Measurements from ENCODE around the gene MCAT. TPM values are rescaled to one million over a fixed set of nuclear protein-coding genes. Genes with fewer than 3 reads are reported as not detected.

Gene MCAT
- total and polyA plus RNA-seq, 2 experiments from 2014 or later, result 16.0 to 18.2 TPM

DNA sequence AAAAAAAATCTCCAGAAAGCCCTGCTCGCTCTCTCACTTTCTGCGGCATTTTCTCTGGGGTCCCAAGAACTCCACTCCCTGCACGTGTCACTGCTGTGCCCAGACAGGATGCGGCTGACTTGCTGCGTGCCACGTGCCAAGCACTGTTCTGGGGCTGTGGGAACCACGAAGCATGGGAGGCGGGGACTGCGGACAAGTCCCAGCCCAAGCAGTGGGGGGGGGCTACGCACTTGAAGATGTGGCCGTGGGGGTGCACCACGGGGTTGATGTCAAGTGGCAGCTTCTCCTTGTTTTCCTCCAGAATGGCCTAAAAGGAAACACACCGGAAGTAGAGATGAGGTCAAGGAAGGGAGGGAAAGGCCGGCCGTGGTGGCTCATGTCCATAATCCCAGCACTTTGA is 32.9 kb upstream of the MCAT start:
- Histone ChIP-seq H3K79me2 (ENCODE audit: insufficient read depth) (no peaks in the 10 kb centered on the region), H3K9me2 (ENCODE audit: insufficient read depth) (no peaks in the 10 kb centered on the region), H3K36me3 (ENCODE audit: low read depth) (no peaks in the 10 kb centered on the region; the same call in 1 of the 2 replicates), H3K9me3 (ENCODE audit: low read depth) (no peaks in the 10 kb centered on the region), H3K27me3 (replicated peaks; ENCODE audit: insufficient read depth) (no peaks in the 10 kb centered on the region), H2AFZ (no peak overlapping the region), H3K4me2 (ENCODE audit: unreplicated experiment) (no peak overlapping the region), H3K27ac (no peak overlapping the region), H4K20me1 (ENCODE audit: insufficient read depth) (no peaks in the 10 kb centered on the region), H3F3A (ENCODE audit: insufficient read depth) (no peaks in the 10 kb centered on the region), H3K9ac (no peak overlapping the region), H3K4me1 (ENCODE audit: insufficient read depth) (no peaks in the 10 kb centered on the region), H3K4me3 (no peak overlapping the region)
- DNase-seq, result no peak
- 94 to 97% methylated on average over 13 to 15 of the region's 15 CpGs for WGBS, 2 experiments (ENCODE audit: low coverage in 1 of 2, low lambda C conversion rate in 2 of 2, missing lambda C conversion rate in 2 of 2)
- in situ Hi-C loops (cut with MboI), result no loop called here
- TF ChIP-seq EZH2 (IDR thresholded peaks at IDR 0.05; ENCODE audit: insufficient read depth, poor library complexity, severe bottlenecking) (no peak), EZH2phosphoT487 (IDR thresholded peaks at IDR 0.05; ENCODE audit: insufficient read depth, low read depth) (no peak)

DNA sequence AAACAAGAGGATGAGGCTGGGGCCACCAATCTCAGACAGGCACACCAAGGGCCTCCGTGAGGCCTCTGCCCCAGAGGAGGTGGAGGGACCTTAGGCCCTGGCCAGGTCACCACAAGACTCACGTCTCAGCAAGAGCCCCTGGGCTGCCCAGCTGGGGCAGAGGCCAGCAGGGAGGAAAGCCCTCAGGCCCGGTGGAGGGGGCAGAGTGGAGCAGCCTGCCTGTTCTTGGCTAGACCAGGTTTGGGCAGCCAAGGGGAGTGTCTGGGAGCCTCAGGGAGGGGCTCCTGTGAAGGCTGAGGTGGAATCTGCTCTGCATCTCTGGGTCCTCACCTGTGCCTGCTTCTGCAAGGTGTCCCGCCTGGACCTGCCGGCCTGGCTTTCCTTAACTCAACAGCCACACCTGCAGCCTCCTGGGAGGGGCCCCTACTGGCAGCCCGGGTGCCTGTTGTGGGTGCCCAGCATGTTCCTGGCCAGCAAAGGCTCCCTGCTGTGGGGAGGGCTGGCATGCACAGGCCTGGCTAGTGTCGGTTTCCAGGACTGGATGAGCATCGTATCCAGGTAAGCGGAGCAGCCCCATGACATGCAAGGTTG is 31.8 kb upstream of the MCAT start:
- Histone ChIP-seq H2AFZ (no peak overlapping the region), H3K4me1 (ENCODE audit: insufficient read depth) (no peaks in the 10 kb centered on the region), H3K79me2 (ENCODE audit: insufficient read depth) (no peaks in the 10 kb centered on the region), H3K4me2 (ENCODE audit: unreplicated experiment) (no peak overlapping the region), H3K9me2 (ENCODE audit: insufficient read depth) (no peaks in the 10 kb centered on the region), H4K20me1 (ENCODE audit: insufficient read depth) (no peaks in the 10 kb centered on the region), H3K9ac (no peak overlapping the region), H3F3A (ENCODE audit: insufficient read depth) (no peaks in the 10 kb centered on the region), H3K9me3 (ENCODE audit: low read depth) (no peaks in the 10 kb centered on the region), H3K4me3 (no peak overlapping the region), H3K36me3 (ENCODE audit: low read depth) (no peaks in the 10 kb centered on the region; the same call in 1 of the 2 replicates), H3K27ac (no peak overlapping the region), H3K27me3 (replicated peaks; ENCODE audit: insufficient read depth) (no peaks in the 10 kb centered on the region)
- in situ Hi-C loops (cut with MboI), result no loop called here
- TF ChIP-seq EZH2phosphoT487 (IDR thresholded peaks at IDR 0.05; ENCODE audit: insufficient read depth, low read depth), result no peak
- no peak for TF ChIP-seq EZH2 (IDR thresholded peaks at IDR 0.05; ENCODE audit: insufficient read depth, poor library complexity, severe bottlenecking)
- WGBS, 2 experiments (ENCODE audit: low coverage in 1 of 2, low lambda C conversion rate in 2 of 2, missing lambda C conversion rate in 2 of 2), result 95 to 100% methylated on average over 9 of the region's 9 CpGs
- no peak for DNase-seq

DNA sequence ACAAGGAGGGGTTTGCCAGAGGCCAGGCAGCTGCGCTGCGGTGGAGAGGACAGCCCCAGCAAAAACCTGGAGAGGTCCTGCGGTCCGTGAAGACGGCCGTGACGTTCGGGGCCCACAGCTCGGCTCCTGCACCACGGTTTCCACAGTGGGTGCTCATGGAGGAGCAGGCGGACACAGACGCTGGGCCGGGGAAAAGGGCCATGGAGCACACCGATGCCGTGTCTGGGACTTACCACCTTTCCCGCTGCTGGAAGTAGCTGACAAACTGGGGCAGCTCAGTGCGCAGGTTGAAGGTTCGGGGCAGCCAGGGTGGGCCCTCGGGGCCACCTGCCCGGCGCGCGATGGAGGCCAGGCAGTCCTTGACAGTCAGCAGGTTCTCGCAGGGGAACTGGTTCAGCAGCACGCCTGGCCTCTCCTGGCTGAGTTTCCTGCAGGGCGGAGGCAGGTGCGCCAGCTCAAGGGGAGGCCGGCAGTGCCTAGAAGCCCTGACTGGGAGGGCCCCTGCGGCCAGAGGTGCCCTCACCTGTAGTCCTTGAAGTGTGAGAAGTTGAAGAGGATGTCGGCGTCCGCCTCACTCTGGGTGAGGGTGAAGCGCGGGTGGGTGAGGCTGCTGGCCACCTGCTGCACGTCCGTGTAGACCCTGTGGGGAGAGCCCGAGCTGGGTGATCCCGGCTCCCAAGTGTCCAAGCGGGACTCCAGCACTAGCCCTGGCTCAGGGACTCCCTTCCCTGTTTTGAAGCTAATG is 30.9 kb upstream of the MCAT start:
- H3K9me2 ChIP-seq (ENCODE audit: insufficient read depth), result no peaks in the 10 kb centered on the region
- no peaks in the 10 kb centered on the region for H3K4me1 ChIP-seq (ENCODE audit: insufficient read depth)
- no peaks in the 10 kb centered on the region for H3F3A ChIP-seq (ENCODE audit: insufficient read depth)
- no peak overlapping the region for H2AFZ ChIP-seq
- in situ Hi-C loops (cut with MboI), result no loop called here
- H4K20me1 ChIP-seq (ENCODE audit: insufficient read depth), result no peaks in the 10 kb centered on the region
- DNase-seq, result no peak
- no peaks in the 10 kb centered on the region for H3K79me2 ChIP-seq (ENCODE audit: insufficient read depth)
- no peak overlapping the region for H3K4me2 ChIP-seq (ENCODE audit: unreplicated experiment)
- H3K4me3 ChIP-seq, result no peak overlapping the region
- no peak for TF ChIP-seq EZH2 (IDR thresholded peaks at IDR 0.05; ENCODE audit: insufficient read depth, poor library complexity, severe bottlenecking)
- TF ChIP-seq EZH2phosphoT487 (IDR thresholded peaks at IDR 0.05; ENCODE audit: insufficient read depth, low read depth), result no peak
- no peaks in the 10 kb centered on the region; the same call in 1 of the 2 replicates for H3K36me3 ChIP-seq (ENCODE audit: low read depth)
- no peak overlapping the region for H3K9ac ChIP-seq
- H3K27ac ChIP-seq, result no peak overlapping the region
- 96 to 98% methylated on average over 32 to 39 of the region's 39 CpGs for WGBS, 2 experiments (ENCODE audit: low coverage in 1 of 2, low lambda C conversion rate in 2 of 2, missing lambda C conversion rate in 2 of 2)
- no peaks in the 10 kb centered on the region for H3K9me3 ChIP-seq (ENCODE audit: low read depth)
- no peaks in the 10 kb centered on the region for H3K27me3 ChIP-seq (replicated peaks; ENCODE audit: insufficient read depth)

DNA sequence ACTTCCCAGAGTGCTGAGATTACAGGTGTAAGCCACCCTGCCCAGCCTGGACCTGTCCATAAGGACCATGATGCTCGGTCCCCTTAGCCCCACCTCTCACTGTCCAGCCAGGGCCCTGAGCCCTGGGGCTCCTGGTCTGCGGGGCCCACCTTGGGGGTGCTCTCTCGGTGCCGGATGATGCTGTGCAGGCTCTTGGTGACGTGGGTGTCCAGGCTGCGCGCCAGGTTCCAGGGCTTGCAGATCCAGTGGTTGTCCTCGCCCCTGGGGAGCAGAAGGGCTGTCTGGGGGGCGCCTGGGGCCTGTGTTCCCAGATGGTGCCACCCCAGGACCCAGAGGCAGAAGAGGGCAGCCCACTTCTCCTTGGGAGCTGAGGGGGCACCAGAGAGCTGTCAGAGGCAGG is 30.4 kb upstream of the MCAT start:
- in situ Hi-C loops (cut with MboI), result no loop called here
- Histone ChIP-seq H3K27me3 (replicated peaks; ENCODE audit: insufficient read depth) (no peaks in the 10 kb centered on the region), H3K9me2 (ENCODE audit: insufficient read depth) (no peaks in the 10 kb centered on the region), H3K36me3 (ENCODE audit: low read depth) (no peaks in the 10 kb centered on the region; the same call in 1 of the 2 replicates), H3K79me2 (ENCODE audit: insufficient read depth) (no peaks in the 10 kb centered on the region), H3K9ac (no peak overlapping the region), H4K20me1 (ENCODE audit: insufficient read depth) (no peaks in the 10 kb centered on the region), H3K9me3 (ENCODE audit: low read depth) (no peaks in the 10 kb centered on the region), H3K4me3 (no peak overlapping the region), H3F3A (ENCODE audit: insufficient read depth) (no peaks in the 10 kb centered on the region), H2AFZ (no peak overlapping the region), H3K4me1 (ENCODE audit: insufficient read depth) (no peaks in the 10 kb centered on the region), H3K27ac (no peak overlapping the region), H3K4me2 (ENCODE audit: unreplicated experiment) (no peak overlapping the region)
- DNase-seq, result no peak
- no peak for TF ChIP-seq EZH2 (IDR thresholded peaks at IDR 0.05; ENCODE audit: insufficient read depth, poor library complexity, severe bottlenecking)
- TF ChIP-seq EZH2phosphoT487 (IDR thresholded peaks at IDR 0.05; ENCODE audit: insufficient read depth, low read depth), result no peak
- WGBS, 2 experiments (ENCODE audit: low coverage in 1 of 2, low lambda C conversion rate in 2 of 2, missing lambda C conversion rate in 2 of 2), result 96% methylated on average over 9 of the region's 9 CpGs
